DOHH2 (cell line): Measurements from ENCODE around the gene PRRC2B.
"Not testable (repeated sequence)": the region's sequence is repeated elsewhere in the genome, so short reads cannot be mapped to it uniquely, and the experiment has no call there.

Source experiments
- H3F3A ChIP-seq: fragments of 200-600 bp; sonication (generic), shearing (Covaris generic); 2 replicates; pipeline ENCODE4 v1.6.0; 2016; ENCODE audit warnings: antibody characterized with exemption, mild to moderate bottlenecking; ENCODE audit not compliant: control insufficient read depth, insufficient read depth
- H3K27ac ChIP-seq: fragments of 200-600 bp; sonication (generic); 2 replicates; pipeline ENCODE4 v1.5.1; 2014; ENCODE audit warnings: low read depth, mild to moderate bottlenecking, low read length, moderate library complexity
- H3K27me3 ChIP-seq: fragments of 200-600 bp; sonication (generic); 2 replicates; pipeline ENCODE4 v1.6.1; 2014; ENCODE audit warnings: mild to moderate bottlenecking, low read length, mixed read lengths; ENCODE audit not compliant: control insufficient read depth
- H3K36me3 ChIP-seq: fragments of 200-600 bp; sonication (generic); 2 replicates; pipeline ENCODE4 v1.6.1; 2014; ENCODE audit warnings: mild to moderate bottlenecking, low read length, moderate library complexity, mixed read lengths; ENCODE audit not compliant: control insufficient read depth
- H3K4me1 ChIP-seq: fragments of 200-600 bp; sonication (generic); 2 replicates; pipeline ENCODE4 v1.6.1; 2014; ENCODE audit warnings: mild to moderate bottlenecking, low read length, mixed read lengths; ENCODE audit not compliant: control insufficient read depth
- H3K4me2 ChIP-seq: fragments of 200-600 bp; sonication (generic); 2 replicates; pipeline ENCODE4 v1.6.0; 2014; ENCODE audit warnings: mild to moderate bottlenecking, low read length, moderate library complexity
- H3K4me3 ChIP-seq: fragments of 200-600 bp; sonication (generic); 2 replicates; pipeline ENCODE4 v1.5.1; 2014; ENCODE audit warnings: mild to moderate bottlenecking, low read length, mixed read lengths
- H3K79me2 ChIP-seq: fragments of 200-600 bp; sonication (generic); 2 replicates; pipeline ENCODE4 v1.6.1; 2014; ENCODE audit warnings: mild to moderate bottlenecking, low read length, mixed read lengths; ENCODE audit not compliant: control insufficient read depth
- H3K9me2 ChIP-seq: fragments of 200-600 bp; sonication (generic); replicated peaks from 2 replicates; pipeline ENCODE4 v1.6.1; 2014; ENCODE audit warnings: mild to moderate bottlenecking, low read length, mixed read lengths; ENCODE audit not compliant: control insufficient read depth
- H3K9me3 ChIP-seq: fragments of 200-600 bp; sonication (generic); 2 replicates; pipeline ENCODE4 v1.6.1; 2014; ENCODE audit warnings: antibody characterized with exemption, low read length, mixed read lengths; ENCODE audit not compliant: control insufficient read depth, insufficient read depth
- H4K20me1 ChIP-seq: fragments of 200-600 bp; sonication (generic); 2 replicates; pipeline ENCODE4 v1.6.0; 2014; ENCODE audit warnings: low read depth, mild to moderate bottlenecking, antibody characterized with exemption, low read length, moderate library complexity; ENCODE audit not compliant: control insufficient read depth, insufficient read depth
- EZH2phosphoT487 ChIP-seq: fragments of 200-600 bp; sonication (generic); IDR thresholded peaks from 2 replicates; pipeline ENCODE4 v1.6.1; 2017; ENCODE audit warnings: borderline replicate concordance, mild to moderate bottlenecking, antibody characterized with exemption, low read length, moderate library complexity, mixed read lengths
- TF ChIP-seq, protein P1 (sequence below): fragments of 200-600 bp; sonication (generic); IDR thresholded peaks from one replicate; pipeline ENCODE4 v1.5.1; 2014; ENCODE audit warnings: antibody characterized with exemption, mild to moderate bottlenecking, low read depth, low read length; ENCODE audit not compliant: poor library complexity, severe bottlenecking

Gene PRRC2B

DNA sequence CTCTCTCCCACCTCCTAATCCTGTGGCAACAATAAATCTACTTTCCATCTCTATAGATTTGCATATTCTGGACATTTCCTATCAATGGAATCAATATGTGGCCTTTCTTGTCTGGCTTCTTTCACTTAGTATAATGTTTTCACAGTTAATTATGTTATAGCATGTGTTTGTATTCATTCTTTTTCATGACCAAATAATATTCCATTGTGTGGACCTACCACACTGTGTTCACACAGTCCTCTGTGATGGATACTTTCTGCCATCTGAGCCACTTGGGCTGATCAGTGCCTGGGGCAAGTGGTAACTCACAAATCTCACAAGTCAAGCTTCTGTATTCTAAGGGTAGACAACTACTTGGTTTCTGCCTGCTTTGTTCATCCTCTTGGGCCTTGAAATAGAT is 60.1 kb downstream of the PRRC2B start:
- no peaks in the 10 kb centered on the region for H4K20me1 ChIP-seq
- H3K4me1 ChIP-seq = no peaks in the 10 kb centered on the region
- H3F3A ChIP-seq = peaks cover 2% of the 10 kb centered on the region; the same call in 1 of the 2 replicates
- no peaks in the 10 kb centered on the region for H3K27me3 ChIP-seq
- TF ChIP-seq, protein P1, sequence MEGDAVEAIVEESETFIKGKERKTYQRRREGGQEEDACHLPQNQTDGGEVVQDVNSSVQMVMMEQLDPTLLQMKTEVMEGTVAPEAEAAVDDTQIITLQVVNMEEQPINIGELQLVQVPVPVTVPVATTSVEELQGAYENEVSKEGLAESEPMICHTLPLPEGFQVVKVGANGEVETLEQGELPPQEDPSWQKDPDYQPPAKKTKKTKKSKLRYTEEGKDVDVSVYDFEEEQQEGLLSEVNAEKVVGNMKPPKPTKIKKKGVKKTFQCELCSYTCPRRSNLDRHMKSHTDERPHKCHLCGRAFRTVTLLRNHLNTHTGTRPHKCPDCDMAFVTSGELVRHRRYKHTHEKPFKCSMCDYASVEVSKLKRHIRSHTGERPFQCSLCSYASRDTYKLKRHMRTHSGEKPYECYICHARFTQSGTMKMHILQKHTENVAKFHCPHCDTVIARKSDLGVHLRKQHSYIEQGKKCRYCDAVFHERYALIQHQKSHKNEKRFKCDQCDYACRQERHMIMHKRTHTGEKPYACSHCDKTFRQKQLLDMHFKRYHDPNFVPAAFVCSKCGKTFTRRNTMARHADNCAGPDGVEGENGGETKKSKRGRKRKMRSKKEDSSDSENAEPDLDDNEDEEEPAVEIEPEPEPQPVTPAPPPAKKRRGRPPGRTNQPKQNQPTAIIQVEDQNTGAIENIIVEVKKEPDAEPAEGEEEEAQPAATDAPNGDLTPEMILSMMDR = no peak
- no peak for TF ChIP-seq EZH2phosphoT487
- H3K36me3 ChIP-seq = peaks cover 93% of the 10 kb centered on the region
- no peak overlapping the region for H3K4me2 ChIP-seq
- H3K9me3 ChIP-seq = no peaks in the 10 kb centered on the region
- H3K79me2 ChIP-seq = peaks cover 50% of the 10 kb centered on the region
- no peak overlapping the region for H3K4me3 ChIP-seq
- H3K9me2 ChIP-seq = no peaks in the 10 kb centered on the region
- no peak overlapping the region for H3K27ac ChIP-seq

DNA sequence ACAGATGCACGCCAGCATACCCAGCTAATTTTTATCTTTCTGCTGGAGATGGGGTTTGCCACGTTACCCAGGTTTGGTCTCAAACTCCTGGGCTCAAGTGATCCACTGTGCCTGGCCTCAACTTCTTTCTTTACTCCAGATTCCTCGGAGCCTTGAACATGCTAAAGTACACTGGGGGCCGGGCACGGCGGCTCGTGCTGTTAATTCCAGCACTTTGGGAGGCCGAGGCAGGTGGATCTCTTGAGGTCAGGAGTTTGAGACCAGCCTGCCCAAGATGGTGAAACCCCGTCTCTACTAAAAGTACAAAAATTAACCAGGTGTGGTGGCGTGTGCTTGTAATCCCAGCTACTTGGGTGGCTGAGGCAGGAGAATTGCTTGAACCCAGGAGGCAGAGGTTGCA is 61.8 kb downstream of the PRRC2B start:
- not testable (repeated sequence) for H4K20me1 ChIP-seq, H3K4me2 ChIP-seq, H3F3A ChIP-seq, H3K27me3 ChIP-seq, H3K27ac ChIP-seq, H3K9me2 ChIP-seq, H3K4me1 ChIP-seq, H3K4me3 ChIP-seq, H3K9me3 ChIP-seq
- H3K36me3 ChIP-seq = peaks cover 93% of the 10 kb centered on the region
- H3K79me2 ChIP-seq = peaks cover 45% of the 10 kb centered on the region

DNA sequence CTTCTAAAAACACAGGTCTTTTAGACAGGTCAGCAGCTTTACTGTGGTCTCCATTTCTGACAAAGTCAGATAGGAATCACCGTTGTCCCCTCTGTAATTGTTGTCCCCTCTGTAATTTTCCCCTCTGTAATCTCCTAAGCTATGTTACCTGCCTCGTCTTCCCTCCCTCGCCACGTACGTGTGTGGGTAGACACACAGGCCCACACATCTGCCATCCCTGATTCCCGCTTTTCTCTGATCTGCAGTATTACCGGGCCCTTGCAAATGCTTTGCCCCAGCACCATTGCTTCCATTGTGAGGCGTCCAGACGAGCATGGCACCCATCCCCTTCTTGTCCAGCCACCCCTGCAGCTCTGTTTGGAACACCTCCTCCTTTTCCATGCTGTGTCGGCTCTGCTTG is 63.9 kb downstream of the PRRC2B start:
- H3K36me3 ChIP-seq = peaks cover 89% of the 10 kb centered on the region

DNA sequence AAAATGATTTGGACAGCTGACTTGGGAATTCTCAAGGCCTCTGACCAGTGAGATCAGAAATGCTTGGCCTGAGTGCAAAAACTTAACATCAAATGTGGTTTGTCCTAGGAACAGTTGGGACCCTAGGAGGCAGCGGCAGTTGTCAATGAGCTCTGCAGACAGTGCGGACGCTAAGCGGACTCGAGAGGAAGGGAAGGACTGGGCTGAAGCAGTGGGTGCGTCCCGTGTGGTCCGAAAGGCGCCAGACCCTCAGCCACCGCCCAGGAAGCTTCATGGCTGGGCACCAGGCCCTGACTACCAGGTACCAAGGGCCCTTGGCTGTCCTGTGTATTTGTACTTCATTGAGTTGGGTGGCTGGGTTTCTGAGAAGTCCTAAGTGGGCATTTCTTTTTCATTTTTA is 65.2 kb downstream of the PRRC2B start:
- no peaks in the 10 kb centered on the region for H3K9me3 ChIP-seq
- H3K9me2 ChIP-seq = no peaks in the 10 kb centered on the region
- no peaks in the 10 kb centered on the region for H3K4me1 ChIP-seq
- no peaks in the 10 kb centered on the region for H3K27me3 ChIP-seq
- H3K79me2 ChIP-seq = peaks cover 23% of the 10 kb centered on the region
- H3F3A ChIP-seq = no peaks in the 10 kb centered on the region; the same call in 1 of the 2 replicates
- H3K4me3 ChIP-seq = no peak overlapping the region
- no peaks in the 10 kb centered on the region for H4K20me1 ChIP-seq
- no peak overlapping the region for H3K4me2 ChIP-seq
- H3K27ac ChIP-seq = no peak overlapping the region
- TF ChIP-seq, protein P1 = no peak
- TF ChIP-seq EZH2phosphoT487 = no peak
- H3K36me3 ChIP-seq = peaks cover 95% of the 10 kb centered on the region

More for the DNA sequence above, 63.9 kb downstream of the PRRC2B start:
- TF ChIP-seq EZH2phosphoT487 = no peak
- TF ChIP-seq, protein P1 = no peak
- Histone ChIP-seq H4K20me1 (no peaks in the 10 kb centered on the region), H3K4me3 (no peak overlapping the region), H3K4me2 (no peak overlapping the region), H3K9me3 (no peaks in the 10 kb centered on the region), H3F3A (no peaks in the 10 kb centered on the region; the same call in 1 of the 2 replicates), H3K4me1 (no peaks in the 10 kb centered on the region), H3K9me2 (no peaks in the 10 kb centered on the region), H3K27me3 (no peaks in the 10 kb centered on the region), H3K27ac (no peak overlapping the region), H3K79me2 (peaks cover 33% of the 10 kb centered on the region)
